ENCODE data around the gene MXRA8.

DNA sequence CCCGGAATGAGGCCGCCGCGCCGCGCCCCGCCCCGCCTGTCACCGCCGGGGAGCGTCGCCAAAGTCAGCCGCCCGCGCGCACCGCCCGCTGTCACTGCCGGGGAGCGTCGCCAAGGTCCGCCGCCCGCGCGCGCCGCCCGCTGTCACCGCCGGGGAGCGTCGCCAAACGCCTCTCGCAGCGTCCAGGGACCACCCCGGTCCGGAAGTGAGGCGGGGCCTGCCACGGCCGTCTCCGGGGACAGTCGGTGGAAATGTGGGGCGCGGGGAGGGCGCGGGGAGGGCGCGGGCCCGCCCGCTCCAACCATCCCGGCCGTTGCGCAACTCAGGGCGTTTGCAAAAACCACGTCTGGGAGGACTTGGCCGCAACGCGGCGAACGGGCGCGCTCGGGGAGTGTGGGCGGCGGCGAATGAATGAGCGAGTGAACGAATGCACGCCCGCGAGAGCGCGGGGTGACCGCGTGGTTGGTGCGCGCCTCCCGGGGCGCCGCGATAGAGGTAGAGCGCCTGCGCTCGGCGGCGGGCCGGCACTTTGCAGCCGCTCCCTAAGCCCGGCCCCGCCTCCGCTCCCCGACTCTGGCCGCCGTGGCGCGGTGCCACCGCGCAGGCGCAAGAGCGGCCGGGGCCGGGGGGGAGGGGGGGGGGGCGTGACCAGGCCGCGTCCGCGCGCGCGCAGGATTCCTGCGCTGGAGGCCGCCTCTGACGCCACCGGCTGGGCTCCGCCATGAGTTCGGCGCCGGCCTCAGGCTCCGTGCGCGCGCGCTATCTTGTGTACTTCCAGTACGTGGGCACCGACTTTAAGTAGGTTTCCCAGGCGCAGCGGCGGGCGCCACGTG is 50.2 kb downstream of the MXRA8 start, which contains the start of the genes ACAP3 and PUSL1:
- TF ChIP-seq POLR2A (IDR thresholded peaks at IDR 0.05; ENCODE audit: extremely low read depth, insufficient read length), result peak; percentile 36
- TF ChIP-seq, protein P1, sequence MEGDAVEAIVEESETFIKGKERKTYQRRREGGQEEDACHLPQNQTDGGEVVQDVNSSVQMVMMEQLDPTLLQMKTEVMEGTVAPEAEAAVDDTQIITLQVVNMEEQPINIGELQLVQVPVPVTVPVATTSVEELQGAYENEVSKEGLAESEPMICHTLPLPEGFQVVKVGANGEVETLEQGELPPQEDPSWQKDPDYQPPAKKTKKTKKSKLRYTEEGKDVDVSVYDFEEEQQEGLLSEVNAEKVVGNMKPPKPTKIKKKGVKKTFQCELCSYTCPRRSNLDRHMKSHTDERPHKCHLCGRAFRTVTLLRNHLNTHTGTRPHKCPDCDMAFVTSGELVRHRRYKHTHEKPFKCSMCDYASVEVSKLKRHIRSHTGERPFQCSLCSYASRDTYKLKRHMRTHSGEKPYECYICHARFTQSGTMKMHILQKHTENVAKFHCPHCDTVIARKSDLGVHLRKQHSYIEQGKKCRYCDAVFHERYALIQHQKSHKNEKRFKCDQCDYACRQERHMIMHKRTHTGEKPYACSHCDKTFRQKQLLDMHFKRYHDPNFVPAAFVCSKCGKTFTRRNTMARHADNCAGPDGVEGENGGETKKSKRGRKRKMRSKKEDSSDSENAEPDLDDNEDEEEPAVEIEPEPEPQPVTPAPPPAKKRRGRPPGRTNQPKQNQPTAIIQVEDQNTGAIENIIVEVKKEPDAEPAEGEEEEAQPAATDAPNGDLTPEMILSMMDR (IDR thresholded peaks at IDR 0.05; ENCODE audit: low read depth, low read length), result no peak
